Stimulated activated CD4-positive, alpha-beta T cell treated with anti-CD3 and anti-CD28 coated beads, TNF-alpha, amount 100 ng/mL, for 24 hours (primary cell): ENCODE measurements around the gene LNPK.
"Not testable (repeated sequence)": the region's sequence is repeated elsewhere in the genome, so short reads cannot be mapped to it uniquely, and the experiment has no call there.

Source experiments
- DNase-seq, 3 experiments: peaks; one replicate each; pipeline ENCODE4 v3.0.0-alpha.2; 2020; ENCODE audit warnings: low read depth in 3 of 3

LNPK gene

DNA sequence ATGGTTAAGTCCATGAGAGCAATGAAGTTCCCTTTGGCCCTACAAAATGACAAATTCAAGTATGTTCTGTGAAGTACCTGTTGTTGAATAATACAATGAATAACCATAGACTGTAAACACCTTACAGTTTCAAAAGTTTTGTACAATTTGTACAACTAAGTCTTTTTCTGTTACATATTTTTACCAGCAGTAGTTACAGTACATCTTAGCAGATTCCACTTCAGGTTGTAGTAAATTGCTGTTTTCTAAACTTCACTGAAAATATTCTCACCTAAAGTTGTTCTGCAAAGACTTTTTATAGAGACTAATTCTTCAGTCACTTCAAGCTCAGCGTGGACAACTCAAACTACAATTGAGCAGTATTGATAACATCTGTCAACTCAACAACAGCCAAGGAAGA is 28.7 kb downstream of the LNPK start:
- no peak for DNase-seq

DNA sequence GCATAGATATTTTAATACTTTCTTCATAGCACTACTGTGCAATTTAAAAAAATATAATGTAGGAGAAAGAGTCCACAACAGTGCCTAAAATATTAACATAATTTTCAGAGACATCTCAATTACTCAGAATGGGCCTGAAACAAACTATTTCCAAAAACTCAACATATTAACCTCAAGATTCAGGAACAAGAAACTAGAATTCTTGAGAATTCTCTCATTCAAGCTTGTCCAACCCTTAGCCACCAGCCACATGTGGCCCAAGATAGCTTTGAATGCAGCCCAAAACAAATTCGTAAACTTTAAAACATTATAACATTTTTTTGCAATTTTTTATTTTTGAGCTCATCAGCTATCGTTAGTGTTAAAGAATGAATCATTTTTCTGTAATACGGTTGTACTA is 35.2 kb downstream of the LNPK start:
- no peak for DNase-seq

- DNase-seq = no peak
Observed at GRCh38 chr2:175965773-175966172, 36.3 kb downstream of the LNPK start.

GRCh38 chr2:175964195-175964594 is 37.9 kb downstream of the LNPK start:
- no peak for DNase-seq

DNA sequence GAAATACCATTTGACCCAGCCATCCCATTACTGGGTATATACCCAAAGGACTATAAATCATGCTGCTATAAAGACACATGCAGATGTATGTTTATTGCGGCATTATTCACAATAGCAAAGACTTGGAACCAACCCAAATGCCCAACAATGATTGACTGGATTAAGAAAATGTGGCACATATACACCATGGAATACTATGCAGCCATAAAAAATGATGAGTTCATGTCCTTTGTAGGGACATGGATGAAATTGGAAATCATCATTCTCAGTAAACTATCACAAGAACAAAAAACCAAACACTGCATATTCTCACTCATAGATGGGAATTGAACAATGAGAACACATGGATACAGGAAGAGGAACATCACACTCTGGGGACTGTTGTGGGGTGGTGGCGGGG is 38.9 kb downstream of the LNPK start:
- DNase-seq = not testable (repeated sequence)

- DNase-seq = no peak
Observed at GRCh38 chr2:175957845-175958244, 44.2 kb downstream of the LNPK start.

GRCh38 chr2:175955136-175955535 is 46.9 kb downstream of the LNPK start:
- DNase-seq = no peak

DNA sequence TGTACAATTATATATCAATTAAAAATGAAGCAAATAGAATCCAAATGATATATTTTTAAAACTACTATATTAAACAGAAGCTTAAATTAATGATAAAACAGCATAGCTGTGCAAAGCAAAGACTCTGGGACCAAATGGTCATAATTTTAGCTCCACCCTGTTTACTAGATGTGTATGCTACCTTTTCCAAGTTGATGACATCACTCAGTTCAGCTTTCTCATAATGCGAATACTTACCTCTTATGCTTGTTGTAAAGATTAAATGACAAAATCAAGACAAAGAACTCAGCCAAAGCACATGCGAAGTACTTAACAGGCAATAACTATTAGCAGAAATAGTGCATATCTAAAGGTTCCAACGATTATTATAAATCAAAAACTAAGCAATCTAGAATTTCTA is 51.6 kb downstream of the LNPK start:
- DNase-seq = no peak

GRCh38 chr2:175948191-175948590 is 53.9 kb downstream of the LNPK start:
- DNase-seq = no peak

DNA sequence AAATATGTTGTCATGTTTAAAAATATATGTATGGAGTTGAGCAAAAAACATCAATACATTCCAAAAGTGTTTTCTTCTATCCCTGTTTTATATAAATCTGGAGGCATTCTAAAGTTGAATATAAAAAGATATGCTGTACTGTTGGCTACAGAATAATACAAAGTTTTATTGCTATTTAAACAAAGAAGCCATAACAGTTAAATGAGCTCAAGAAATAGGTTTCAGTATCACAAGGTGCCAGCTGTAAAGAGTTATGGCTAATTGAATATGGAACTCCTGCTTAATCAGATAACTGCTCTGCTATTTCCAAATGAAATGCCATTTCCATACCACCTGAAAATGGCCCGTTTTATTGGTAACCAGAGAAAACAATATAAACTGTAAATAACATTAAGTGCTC is 55.0 kb downstream of the LNPK start:
- no peak for DNase-seq

GRCh38 chr2:175941699-175942098 is 60.4 kb downstream of the LNPK start:
- DNase-seq = no peak

- no peak for DNase-seq
Observed at GRCh38 chr2:175937216-175937615, 64.9 kb downstream of the LNPK start.

DNA sequence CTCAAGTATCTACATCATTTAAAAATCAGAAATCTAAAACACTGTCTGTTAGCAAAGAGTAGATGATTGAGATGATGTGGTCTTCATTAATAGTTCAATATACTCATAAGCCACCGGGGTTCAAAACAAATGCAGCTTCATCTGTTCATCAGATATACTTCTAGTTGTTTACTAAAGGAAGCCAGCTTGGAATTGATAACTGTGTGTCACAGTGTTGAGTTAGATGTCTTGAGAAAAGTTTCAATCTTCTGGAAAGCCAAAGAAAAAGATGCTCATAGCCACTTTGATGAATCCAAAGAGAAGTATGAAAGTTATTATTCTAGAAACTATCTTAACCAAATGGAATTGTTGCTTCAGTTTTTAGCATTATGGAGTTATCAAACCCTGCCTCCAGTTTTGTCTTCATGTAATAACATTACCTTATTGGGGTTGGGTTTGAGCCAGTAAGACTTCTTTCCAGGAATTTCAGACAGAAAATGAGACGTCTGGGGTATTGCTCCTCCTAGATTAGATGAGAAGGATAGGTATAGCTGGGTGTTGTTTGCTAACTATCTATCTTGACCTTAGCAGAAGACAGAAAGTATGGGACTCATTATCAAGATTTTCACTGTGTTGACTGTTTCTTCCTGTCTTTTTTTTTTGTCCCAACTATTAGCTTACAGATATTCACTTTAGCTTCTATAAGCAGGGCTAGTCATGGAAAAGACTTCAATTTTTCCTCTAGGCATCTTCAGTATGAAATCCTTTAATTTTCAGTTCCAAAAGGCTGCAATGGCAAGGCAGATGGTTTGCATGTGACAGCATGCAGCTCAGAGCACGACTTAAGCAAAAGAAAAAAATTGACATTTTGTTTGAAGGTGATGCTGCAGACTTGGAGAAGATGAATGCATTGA is 66.5 kb downstream of the LNPK start:
- DNase-seq = no peak

- no peak for DNase-seq
Observed at GRCh38 chr2:175932675-175933074, 69.4 kb downstream of the LNPK start.

DNA sequence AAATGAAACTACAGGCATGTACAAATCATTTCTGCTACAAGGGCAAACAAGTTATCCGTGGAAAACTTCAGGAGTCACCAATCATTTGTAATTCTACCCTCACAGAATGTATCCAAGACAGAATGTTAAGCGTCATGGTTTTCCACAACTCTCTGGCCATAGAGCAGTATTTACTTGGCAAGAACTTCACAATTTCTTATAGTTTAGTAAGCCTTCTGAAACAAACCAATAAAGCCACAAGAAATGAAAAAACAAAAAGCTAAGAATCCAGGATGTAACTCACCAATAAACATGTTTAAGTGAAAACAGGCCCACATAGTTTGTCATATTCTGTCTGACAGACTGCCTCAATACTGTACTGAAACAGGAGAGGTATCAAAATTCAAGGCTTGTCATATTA is 70.3 kb downstream of the LNPK start:
- no peak for DNase-seq

GRCh38 chr2:175930504-175930903 is 71.6 kb downstream of the LNPK start:
- DNase-seq = no peak

- no peak for DNase-seq
Observed at GRCh38 chr2:175929850-175930249, 72.2 kb downstream of the LNPK start.

DNA sequence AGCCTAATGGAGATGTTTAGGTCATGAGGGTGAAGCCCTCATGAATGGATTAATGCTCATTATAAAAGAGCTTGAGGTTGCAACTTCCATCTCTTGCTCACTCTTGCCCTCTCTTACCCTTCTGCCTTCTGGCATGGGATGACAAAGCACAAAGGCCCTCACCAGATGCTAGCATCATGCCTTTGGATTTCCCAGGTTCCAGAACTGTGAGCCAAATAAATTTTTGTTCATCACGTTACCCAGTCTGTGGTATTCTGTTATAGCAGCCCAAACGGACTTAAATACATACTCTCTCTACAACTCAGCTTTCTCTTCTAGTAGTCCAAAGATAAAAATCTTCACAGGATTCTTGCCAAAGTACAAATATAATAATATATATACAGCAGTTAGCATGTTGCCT is 75.8 kb downstream of the LNPK start:
- DNase-seq = no peak

DNA sequence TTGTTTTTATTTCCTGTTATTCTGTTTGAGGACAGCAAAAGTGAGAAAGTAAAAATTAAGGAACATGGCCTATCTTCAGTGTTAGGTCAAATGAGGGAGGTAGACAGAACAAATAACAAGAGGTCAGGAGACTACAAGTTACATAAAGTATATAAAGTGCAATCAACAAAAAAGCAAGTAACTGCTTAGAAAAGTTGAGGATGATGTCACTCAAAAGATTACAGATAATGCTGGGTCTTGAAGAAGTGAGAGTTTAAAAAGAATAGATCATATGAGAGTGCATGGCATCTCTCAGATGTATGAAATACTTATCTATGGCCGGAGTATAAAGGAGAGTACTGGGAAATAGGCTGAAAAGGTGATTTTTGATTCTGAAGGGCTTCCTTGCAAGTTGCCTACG is 79.9 kb downstream of the LNPK start:
- no peak for DNase-seq

DNA sequence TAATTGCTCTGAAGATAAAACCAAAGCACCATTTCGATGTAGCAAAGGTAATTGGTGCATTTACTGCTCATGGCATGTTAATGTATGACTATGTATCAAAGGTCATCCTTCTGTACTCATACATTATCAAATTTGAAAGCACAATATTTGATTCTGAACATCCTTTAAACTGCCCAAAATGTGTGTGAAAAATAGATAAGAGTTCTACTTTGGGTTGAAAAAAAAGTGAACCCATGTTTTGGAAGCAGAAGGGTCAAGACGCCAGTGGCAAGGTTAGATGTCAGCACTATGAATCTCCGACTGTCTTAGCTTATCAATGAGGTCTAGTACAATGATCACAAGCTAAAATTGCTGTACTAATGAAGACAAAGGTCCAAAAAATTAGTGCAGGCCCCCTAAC is 83.1 kb downstream of the LNPK start:
- DNase-seq = no peak

DNA sequence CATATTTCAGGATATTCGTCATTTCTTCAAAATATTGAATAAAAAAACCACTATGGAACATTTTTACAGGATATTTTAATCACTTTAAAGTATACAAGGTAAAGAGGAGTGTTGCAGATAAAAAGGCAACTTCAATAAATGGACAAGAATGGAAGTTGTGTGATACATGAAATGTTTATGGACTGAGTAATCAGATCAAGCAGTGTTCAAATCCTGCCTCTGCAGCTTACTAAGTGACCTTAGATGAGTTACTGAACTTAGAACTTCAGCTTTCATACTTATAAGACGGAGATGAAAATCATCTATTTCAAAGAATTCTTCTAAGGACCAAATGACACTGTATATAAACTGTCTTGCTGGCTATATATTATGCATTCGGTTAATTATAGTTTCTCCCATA is 87.2 kb downstream of the LNPK start:
- no peak for DNase-seq

DNA sequence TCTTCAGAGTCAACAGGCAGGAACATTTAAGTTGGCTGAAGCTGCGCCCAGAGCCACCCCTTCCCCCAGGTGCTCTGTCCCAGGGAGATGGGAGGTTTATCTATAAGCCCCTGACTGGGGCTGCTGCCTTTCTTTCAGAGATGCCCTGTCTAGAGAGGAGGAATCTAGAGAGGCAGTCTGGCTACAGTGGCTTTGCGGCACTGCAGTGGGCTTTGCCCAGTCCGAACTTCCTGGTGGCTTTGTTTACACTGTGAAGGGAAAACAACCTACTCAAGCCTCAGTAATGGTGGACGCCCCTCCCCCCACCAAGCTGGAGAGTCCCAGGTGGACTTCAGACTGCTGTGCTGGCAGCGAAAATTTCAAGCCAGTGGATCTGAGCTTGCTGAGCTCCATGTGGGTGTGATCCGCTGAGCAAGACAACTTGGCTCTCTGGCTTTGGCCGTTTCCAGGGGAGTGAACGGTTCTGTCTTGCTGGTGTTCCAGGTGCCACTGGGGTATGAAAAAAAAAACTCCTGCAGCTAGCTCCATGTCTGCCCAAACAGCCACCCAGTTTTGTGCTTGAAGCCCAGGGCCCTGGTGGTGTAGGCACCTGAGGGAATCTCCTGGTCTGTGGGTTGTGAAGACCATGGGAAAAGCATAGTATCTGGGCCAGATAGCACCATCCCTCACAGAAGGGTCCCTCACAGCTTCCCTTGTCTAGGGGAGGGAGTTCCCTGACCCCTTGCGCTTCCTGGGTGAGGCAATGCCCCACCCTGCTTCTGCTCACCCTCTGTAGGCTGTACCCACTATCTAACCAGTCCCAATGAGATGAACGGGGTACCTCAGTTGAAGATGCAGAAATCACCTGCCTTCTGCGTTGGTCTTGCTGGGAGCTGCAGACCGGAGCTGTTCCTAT is 88.0 kb downstream of the LNPK start:
- not testable (repeated sequence) for DNase-seq

- DNase-seq = not testable (repeated sequence)
Observed at GRCh38 chr2:175913267-175913666, 88.8 kb downstream of the LNPK start.
